ENCODE measurements around the gene CGAS.
"Not testable (repeated sequence)": the region's sequence is repeated elsewhere in the genome, so short reads cannot be mapped to it uniquely, and the experiment has no call there.

The CGAS gene

DNA sequence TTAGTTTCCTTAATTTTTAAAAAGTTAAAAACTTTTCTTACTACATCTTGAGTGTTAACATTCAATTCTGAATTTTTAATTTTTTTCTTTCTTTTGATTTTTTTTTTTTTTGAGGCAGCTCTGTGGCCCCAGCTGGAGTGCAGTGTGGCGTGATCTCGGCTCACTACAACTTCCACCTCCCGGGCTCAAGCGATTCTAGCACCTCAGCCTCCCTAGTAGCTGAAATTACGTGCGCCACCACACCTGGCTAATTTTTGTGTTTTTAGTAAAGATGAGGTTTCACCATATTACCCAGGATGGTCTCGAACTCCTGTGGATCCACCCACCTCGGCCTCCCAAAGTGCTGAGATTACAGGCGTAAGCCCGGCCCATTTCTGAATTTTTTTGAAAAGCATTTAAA is 56.2 kb downstream of the CGAS start:
- no peak for DNase-seq (ENCODE audit: low read depth, low spot score)
- Histone ChIP-seq H3K4me3 (ENCODE audit: insufficient read length, low read depth) (no peak overlapping the region), H3K4me1 (ENCODE audit: insufficient read depth, insufficient read length) (no peaks in the 10 kb centered on the region), H3K27me3 (ENCODE audit: insufficient read depth, insufficient read length) (no peaks in the 10 kb centered on the region), H3K36me3 (ENCODE audit: insufficient read depth, insufficient read length, low read length) (no peaks in the 10 kb centered on the region), H3K9me3 (ENCODE audit: insufficient read depth, low read length) (peaks cover 6% of the 10 kb centered on the region; the same call in 1 of the 2 replicates), H3K9ac (ENCODE audit: insufficient read length, low read depth) (no peak overlapping the region)
- TF ChIP-seq YY1 (IDR thresholded peaks at IDR 0.05; ENCODE audit: insufficient read depth, insufficient read length) (no peak), SUZ12 (IDR thresholded peaks at IDR 0.05; ENCODE audit: extremely low read depth, insufficient read depth, insufficient read length) (no peak), ZNF274 (IDR thresholded peaks at IDR 0.05; ENCODE audit: low read depth, low read length) (no peak)

DNA sequence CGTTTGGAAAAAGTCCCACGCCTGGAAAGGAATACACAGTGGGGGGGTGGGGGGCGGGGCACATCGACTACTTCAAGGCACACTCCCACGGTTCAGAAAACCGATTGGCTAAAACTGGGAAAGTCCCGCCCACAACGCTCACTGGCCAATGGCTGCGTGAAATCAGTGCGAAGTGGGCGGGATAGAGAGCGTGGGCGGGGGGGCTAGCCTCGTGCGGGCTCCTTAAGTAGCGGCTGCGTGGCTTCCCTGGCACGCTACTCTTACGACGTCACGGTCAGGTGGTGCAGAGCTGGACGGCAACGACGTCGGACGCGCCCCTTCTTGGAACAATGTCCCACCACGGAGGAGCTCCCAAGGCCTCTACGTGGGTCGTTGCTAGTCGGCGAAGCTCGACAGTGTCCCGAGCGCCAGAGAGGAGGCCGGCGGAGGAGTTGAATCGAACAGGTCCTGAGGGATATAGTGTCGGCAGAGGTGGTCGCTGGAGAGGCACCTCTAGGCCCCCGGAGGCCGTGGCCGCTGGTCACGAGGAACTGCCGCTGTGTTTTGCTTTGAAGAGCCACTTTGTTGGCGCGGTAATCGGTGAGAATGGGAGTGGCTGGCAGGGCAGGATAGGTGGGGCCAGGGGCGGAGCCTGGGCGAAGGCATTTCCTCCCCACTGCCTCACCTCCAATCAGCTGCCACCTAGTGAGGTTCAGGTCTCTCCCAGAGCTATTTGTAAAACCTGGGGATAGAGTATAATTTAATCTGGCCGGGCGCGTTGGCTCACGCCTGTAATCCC is 57.3 kb downstream of the CGAS start, which contains the start of gene DDX43:
Gene DDX43, plus strand, starts transcription at position 252 of the 778 bp plus-strand sequence. Its CDS starts 78 bp downstream, at position 330.
- Histone ChIP-seq H3K9ac (ENCODE audit: insufficient read length, low read depth) (no peak within 1 kb of the TSS), H3K4me3 (ENCODE audit: insufficient read length, low read depth) (no peak within 1 kb of the TSS), H3K9me3 (ENCODE audit: insufficient read depth, low read length) (peaks cover 6% of the 10 kb centered on the region; the same call in 1 of the 2 replicates), H3K27me3 (ENCODE audit: insufficient read depth, insufficient read length) (no peaks in the 10 kb centered on the region), H3K4me1 (ENCODE audit: insufficient read depth, insufficient read length) (no peaks in the 10 kb centered on the region), H3K36me3 (ENCODE audit: insufficient read depth, insufficient read length, low read length) (no peaks in the 10 kb centered on the region)
- no peak for TF ChIP-seq ZNF274 (IDR thresholded peaks at IDR 0.05; ENCODE audit: low read depth, low read length)
- TF ChIP-seq SUZ12 (IDR thresholded peaks at IDR 0.05; ENCODE audit: extremely low read depth, insufficient read depth, insufficient read length), result no peak
- no peak for TF ChIP-seq YY1 (IDR thresholded peaks at IDR 0.05; ENCODE audit: insufficient read depth, insufficient read length)
- DNase-seq (ENCODE audit: low read depth, low spot score), result no peak

DNA sequence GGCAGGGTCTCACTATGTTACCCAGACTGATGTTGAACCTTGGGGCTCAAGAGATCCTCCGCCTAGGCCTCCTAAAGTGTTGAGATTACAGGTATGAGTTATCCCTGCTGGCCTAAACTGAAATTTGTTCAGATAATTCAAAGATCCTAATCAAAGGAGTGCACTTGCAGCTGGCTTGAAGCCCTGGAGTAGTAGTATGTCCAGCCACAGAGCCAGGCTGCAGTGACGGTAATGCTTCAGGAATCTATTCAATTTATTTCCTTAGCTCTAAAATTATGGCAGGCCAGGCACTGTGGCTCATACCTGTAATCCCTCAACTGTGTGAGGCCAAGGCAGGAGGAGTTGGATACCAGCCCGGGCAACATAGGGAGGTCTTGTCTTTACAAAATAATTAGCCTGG is 58.8 kb downstream of the CGAS start:
- no peak for DNase-seq (ENCODE audit: low read depth, low spot score)
- TF ChIP-seq SUZ12 (IDR thresholded peaks at IDR 0.05; ENCODE audit: extremely low read depth, insufficient read depth, insufficient read length) (no peak), ZNF274 (IDR thresholded peaks at IDR 0.05; ENCODE audit: low read depth, low read length) (no peak), YY1 (IDR thresholded peaks at IDR 0.05; ENCODE audit: insufficient read depth, insufficient read length) (no peak)
- H3K36me3 ChIP-seq (ENCODE audit: insufficient read depth, insufficient read length, low read length), result no peaks in the 10 kb centered on the region
- no peaks in the 10 kb centered on the region for H3K27me3 ChIP-seq (ENCODE audit: insufficient read depth, insufficient read length)
- peaks cover 6% of the 10 kb centered on the region; the same call in 1 of the 2 replicates for H3K9me3 ChIP-seq (ENCODE audit: insufficient read depth, low read length)
- no peaks in the 10 kb centered on the region for H3K4me1 ChIP-seq (ENCODE audit: insufficient read depth, insufficient read length)
- H3K9ac ChIP-seq (ENCODE audit: insufficient read length, low read depth), result no peak overlapping the region
- H3K4me3 ChIP-seq (ENCODE audit: insufficient read length, low read depth), result no peak overlapping the region

DNA sequence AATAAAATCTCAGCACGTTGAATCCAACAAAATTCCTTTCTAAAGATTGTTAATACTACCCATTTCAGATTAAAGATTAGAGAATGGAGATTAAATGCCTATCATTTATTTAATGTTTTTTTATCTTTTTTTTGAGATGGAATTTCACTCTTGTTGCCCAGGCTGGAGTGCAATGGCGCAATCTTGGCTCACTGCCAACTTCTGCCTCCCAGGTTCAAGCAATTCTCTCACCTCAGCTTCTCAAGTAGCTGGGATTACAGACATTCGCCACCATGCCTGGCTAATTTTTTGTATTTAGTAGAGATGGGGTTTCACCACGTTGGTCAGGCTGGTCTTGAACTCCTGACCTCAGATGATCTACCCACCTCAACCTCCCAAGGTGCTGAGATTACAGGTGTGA is 59.9 kb downstream of the CGAS start:
- not testable (repeated sequence) for H3K9ac ChIP-seq (ENCODE audit: insufficient read length, low read depth); H3K4me1 ChIP-seq (ENCODE audit: insufficient read depth, insufficient read length); H3K4me3 ChIP-seq (ENCODE audit: insufficient read length, low read depth); H3K36me3 ChIP-seq (ENCODE audit: insufficient read depth, insufficient read length, low read length); H3K27me3 ChIP-seq (ENCODE audit: insufficient read depth, insufficient read length); H3K9me3 ChIP-seq (ENCODE audit: insufficient read depth, low read length); DNase-seq (ENCODE audit: low read depth, low spot score)

DNA sequence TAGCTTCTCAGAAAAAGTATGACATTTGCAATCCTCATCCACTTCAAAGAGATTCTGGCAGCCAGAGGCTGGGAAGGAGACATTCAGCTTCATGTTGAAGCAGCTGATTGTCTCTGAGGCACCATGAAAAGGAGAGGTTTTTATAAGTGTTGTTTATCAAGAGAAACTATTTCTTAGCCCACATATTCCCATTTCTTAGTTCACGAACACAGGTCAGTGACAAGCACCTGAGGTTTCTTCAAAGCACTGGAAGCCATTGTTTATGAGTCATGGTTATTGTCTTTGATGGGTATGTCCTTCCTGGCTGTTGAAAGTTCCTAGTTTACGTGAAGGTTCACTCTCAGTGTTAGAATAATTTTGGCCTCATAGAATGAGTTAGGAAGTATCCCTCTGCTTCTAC is 60.4 kb downstream of the CGAS start:
- DNase-seq (ENCODE audit: low read depth, low spot score), result no peak

DNA sequence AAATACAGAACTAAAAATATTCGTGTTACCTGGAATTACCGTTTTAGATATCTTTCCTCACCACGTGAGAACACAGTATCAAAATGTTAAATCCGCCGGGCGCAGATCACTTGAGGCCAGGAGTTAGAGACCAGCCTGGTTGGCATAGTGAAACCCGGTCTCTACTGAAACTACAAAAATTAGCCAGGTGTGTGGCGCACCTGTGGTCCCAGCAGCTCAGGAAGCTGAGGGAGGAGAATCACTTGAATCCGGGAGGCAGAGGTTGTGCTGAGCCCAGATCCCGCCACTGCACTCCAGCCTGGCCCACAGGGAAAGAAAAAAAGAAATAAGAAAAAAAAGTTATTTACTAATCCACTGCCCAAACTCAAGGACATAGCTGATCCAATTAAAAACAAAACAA is 62.2 kb downstream of the CGAS start:
- peaks cover 4% of the 10 kb centered on the region; the same call in 1 of the 2 replicates for H3K9me3 ChIP-seq (ENCODE audit: insufficient read depth, low read length)
- TF ChIP-seq ZNF274 (IDR thresholded peaks at IDR 0.05; ENCODE audit: low read depth, low read length), result no peak
- no peak for TF ChIP-seq YY1 (IDR thresholded peaks at IDR 0.05; ENCODE audit: insufficient read depth, insufficient read length)
- TF ChIP-seq SUZ12 (IDR thresholded peaks at IDR 0.05; ENCODE audit: extremely low read depth, insufficient read depth, insufficient read length), result no peak

More for the DNA sequence above, 60.4 kb downstream of the CGAS start:
- Histone ChIP-seq H3K27me3 (ENCODE audit: insufficient read depth, insufficient read length) (no peaks in the 10 kb centered on the region), H3K4me3 (ENCODE audit: insufficient read length, low read depth) (no peak overlapping the region), H3K4me1 (ENCODE audit: insufficient read depth, insufficient read length) (no peaks in the 10 kb centered on the region), H3K9me3 (ENCODE audit: insufficient read depth, low read length) (peaks cover 6% of the 10 kb centered on the region; the same call in 1 of the 2 replicates), H3K36me3 (ENCODE audit: insufficient read depth, insufficient read length, low read length) (no peaks in the 10 kb centered on the region), H3K9ac (ENCODE audit: insufficient read length, low read depth) (no peak overlapping the region)
- TF ChIP-seq ZNF274 (IDR thresholded peaks at IDR 0.05; ENCODE audit: low read depth, low read length) (no peak), SUZ12 (IDR thresholded peaks at IDR 0.05; ENCODE audit: extremely low read depth, insufficient read depth, insufficient read length) (no peak), YY1 (IDR thresholded peaks at IDR 0.05; ENCODE audit: insufficient read depth, insufficient read length) (no peak)

DNA sequence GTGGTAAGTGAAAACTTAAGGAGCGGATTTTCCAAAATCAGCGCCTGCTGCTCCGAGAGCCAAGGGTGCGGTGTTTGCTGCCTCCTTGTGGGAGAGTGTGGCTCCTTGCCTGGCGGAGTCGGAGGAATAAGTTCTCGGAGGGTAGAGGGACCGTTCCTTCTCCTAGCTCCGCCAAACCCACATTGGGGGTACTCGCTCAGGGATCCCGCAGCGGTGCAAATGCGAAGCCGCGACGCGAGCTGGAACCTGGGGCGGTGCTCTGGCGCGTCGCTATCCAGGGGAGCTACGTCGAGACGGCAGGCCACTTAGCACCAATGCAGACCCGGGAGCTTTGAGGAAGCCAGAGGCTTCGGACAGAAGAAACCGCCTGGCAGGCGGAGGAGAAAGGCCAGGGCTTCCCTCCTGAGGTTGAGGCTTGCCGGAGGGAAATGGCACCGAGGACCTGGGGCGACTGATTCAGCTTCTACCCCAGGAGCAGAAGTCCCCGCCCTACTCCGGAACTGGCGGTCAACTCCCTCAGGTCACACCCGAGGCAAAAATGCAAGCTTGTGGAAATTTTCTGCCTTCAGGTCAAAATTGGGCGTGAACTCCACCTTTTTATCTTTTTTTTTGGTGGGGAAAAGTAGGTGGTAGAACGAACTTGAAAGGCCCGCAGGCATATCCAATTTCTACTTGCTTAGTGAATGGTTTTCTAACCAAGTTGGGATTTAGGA is 63.1 kb downstream of the CGAS start:
- no peaks in the 10 kb centered on the region for H3K4me1 ChIP-seq (ENCODE audit: insufficient read depth, insufficient read length)
- H3K9ac ChIP-seq (ENCODE audit: insufficient read length, low read depth), result peak overlapping the region; percentile 77
- no peak for TF ChIP-seq SUZ12 (IDR thresholded peaks at IDR 0.05; ENCODE audit: extremely low read depth, insufficient read depth, insufficient read length)
- no peak for TF ChIP-seq ZNF274 (IDR thresholded peaks at IDR 0.05; ENCODE audit: low read depth, low read length)
- no peak for TF ChIP-seq YY1 (IDR thresholded peaks at IDR 0.05; ENCODE audit: insufficient read depth, insufficient read length)
- no peaks in the 10 kb centered on the region for H3K9me3 ChIP-seq (ENCODE audit: insufficient read depth, low read length)
- DNase-seq (ENCODE audit: low read depth, low spot score), result peak; percentile 63
- H3K4me3 ChIP-seq (ENCODE audit: insufficient read length, low read depth), result peak overlapping the region; percentile 43
- H3K36me3 ChIP-seq (ENCODE audit: insufficient read depth, insufficient read length, low read length), result no peaks in the 10 kb centered on the region
- no peaks in the 10 kb centered on the region for H3K27me3 ChIP-seq (ENCODE audit: insufficient read depth, insufficient read length)

More for the DNA sequence above, 62.2 kb downstream of the CGAS start:
- DNase-seq (ENCODE audit: low read depth, low spot score), result no peak
- Histone ChIP-seq H3K4me3 (ENCODE audit: insufficient read length, low read depth) (no peak overlapping the region), H3K4me1 (ENCODE audit: insufficient read depth, insufficient read length) (no peaks in the 10 kb centered on the region), H3K36me3 (ENCODE audit: insufficient read depth, insufficient read length, low read length) (no peaks in the 10 kb centered on the region), H3K27me3 (ENCODE audit: insufficient read depth, insufficient read length) (no peaks in the 10 kb centered on the region), H3K9ac (ENCODE audit: insufficient read length, low read depth) (no peak overlapping the region)
